ENCODE measurements around the gene CFAP99.

CFAP99 gene

DNA sequence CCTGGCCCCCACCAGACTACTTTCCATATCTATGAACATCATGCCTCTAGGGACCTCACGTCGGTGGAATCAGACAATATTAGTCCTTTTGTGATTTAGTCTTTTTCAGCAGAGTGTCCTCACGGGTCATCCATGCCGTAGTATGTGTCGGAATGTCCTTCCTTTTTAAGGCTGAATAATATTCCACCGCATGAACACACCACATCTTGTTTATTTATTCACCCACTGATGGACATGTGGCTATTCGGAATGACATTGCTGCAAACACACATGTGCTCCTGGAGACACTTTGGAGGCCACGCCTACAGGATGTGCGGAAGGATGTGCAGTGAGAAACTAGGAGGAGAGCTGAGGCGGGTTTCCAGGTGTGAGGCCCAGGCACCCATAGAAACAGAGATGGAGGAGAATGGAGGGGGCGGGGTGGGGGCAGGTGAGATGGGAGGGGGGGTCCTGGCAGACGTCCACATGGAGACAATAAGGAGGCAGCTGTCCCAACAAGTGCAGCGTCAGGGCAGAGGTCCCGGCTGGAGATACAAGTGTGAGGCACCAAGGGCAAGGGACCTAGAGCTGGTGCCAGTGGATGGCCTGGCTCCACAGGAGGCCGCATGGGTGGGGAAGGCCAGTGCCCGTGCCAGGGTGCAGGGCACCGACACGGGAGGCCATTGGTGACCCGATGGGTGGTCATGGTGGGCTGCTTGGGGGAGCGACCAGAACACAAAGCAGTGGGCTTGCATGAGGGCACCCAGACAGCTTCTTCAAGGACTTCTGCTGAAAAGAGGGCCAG is 21.0 kb upstream of the CFAP99 start:
- no peak for DNase-seq (ENCODE audit: low read depth)
- H3K4me3 ChIP-seq (ENCODE audit: low read depth, low read length), result no peak overlapping the region
- TF ChIP-seq, protein P1, sequence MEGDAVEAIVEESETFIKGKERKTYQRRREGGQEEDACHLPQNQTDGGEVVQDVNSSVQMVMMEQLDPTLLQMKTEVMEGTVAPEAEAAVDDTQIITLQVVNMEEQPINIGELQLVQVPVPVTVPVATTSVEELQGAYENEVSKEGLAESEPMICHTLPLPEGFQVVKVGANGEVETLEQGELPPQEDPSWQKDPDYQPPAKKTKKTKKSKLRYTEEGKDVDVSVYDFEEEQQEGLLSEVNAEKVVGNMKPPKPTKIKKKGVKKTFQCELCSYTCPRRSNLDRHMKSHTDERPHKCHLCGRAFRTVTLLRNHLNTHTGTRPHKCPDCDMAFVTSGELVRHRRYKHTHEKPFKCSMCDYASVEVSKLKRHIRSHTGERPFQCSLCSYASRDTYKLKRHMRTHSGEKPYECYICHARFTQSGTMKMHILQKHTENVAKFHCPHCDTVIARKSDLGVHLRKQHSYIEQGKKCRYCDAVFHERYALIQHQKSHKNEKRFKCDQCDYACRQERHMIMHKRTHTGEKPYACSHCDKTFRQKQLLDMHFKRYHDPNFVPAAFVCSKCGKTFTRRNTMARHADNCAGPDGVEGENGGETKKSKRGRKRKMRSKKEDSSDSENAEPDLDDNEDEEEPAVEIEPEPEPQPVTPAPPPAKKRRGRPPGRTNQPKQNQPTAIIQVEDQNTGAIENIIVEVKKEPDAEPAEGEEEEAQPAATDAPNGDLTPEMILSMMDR (IDR thresholded peaks at IDR 0.05; ENCODE audit: insufficient read depth, low read depth, low read length, missing control alignments), result no peak

DNA sequence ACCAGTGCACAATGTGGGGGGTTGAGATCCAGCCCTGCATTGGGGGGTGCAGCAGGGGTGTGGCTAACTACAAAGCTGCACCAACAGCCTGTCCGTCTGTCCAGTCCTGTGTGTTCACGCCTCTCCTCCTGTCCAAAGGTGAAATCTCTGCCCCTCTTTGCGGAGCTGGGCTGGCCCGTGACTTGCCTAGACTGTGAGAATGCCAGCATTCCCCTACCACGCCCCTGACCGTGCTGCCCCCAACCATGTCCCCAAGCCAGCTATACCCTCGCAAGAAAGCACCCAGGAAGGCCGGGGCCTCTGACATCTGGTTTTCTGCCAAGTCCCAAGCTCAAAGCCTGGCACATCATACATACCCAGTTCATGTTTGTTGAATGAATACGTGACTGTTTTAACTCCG is 19.5 kb upstream of the CFAP99 start:
- H3K4me3 ChIP-seq (ENCODE audit: low read depth, low read length), result no peak overlapping the region
- DNase-seq (ENCODE audit: low read depth), result no peak
- TF ChIP-seq, protein P1 (IDR thresholded peaks at IDR 0.05; ENCODE audit: insufficient read depth, low read depth, low read length, missing control alignments), result no peak

DNA sequence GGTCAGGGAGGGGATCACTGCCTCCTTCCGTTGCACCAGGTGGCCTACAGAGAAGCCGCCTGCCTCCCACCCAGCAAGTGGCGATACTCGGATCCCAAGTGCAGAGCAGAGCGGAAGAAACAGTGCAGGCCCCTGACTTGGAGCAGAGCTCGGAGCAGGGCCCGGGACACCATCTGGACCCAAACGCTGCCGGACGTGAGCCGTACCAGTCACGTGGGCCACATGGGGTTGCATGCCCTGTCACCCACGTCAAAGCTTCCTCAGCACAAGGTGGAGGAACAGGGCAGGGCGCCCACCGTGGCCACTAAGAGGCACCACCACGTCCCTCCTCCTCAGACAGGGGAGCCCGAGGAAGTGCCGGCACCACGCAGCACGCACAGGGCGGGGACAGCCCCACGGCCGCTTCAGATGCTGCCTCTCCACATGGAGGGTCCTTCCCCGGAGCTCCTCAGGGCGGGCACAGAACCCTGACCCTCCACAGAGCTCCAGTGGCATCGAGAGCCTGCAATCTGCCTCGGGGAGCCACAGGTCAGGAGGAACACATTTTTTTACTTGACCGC is 19.0 kb upstream of the CFAP99 start:
- no peak overlapping the region for H3K4me3 ChIP-seq (ENCODE audit: low read depth, low read length)
- TF ChIP-seq, protein P1 (IDR thresholded peaks at IDR 0.05; ENCODE audit: insufficient read depth, low read depth, low read length, missing control alignments), result no peak
- no peak for DNase-seq (ENCODE audit: low read depth)

DNA sequence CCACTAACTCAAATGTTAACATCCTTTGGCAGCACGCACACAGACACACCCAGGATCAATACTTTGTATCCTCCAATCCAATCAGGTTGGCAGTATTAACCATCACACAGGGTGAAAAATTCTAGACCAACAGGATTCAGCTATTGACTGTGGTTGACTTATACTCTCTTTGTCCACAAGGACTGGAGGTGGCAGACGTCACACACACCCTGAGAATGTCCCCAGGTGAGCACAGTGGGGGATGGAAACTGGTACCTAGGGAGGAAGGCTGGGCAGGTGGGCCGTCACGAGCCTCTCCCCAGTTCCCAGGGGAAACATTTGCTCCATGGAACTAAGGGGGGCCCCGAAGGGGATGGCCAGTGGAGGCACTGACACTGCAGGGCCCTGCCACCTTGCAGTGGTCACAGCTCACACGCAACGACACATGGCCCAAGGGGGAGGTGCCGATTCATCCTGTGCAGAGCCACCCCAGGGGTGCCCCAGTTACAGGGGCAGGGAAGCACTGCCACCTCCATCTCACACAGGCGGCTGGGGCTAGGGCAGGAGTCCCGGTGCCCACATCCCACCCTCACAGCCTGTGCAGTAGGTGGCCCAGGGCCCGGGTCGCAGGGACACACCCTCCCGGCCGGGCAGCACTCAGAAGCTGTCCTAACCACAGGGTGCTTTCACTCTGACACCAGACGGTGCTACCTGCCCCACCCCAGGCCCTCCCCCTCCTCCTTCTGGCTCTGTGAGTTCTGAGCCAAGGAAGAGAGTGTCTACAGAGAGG is 17.7 kb upstream of the CFAP99 start:
- no peak overlapping the region for H3K4me3 ChIP-seq (ENCODE audit: low read depth, low read length)
- TF ChIP-seq, protein P1 (IDR thresholded peaks at IDR 0.05; ENCODE audit: insufficient read depth, low read depth, low read length, missing control alignments), result no peak
- peak; percentile 36 for DNase-seq (ENCODE audit: low read depth)

DNA sequence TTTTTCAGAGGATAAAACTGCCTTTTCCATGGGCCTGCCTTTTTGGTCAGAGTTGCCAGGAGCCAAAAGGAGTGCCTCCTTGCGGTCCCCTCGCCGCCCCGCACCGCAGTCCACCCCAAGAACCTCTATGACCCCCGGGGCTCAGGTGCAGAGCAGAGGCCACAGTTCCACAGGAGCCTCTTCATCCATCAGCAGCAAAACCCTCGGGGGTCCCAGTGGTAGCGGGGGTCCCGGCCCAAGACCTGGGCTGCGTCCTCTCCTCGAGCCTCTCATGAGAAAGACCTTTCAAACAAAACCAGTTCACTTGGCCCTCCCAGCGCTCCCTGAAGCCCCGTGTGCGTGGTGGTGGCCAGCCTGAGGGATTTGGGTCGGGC is 17.2 kb upstream of the CFAP99 start:
- TF ChIP-seq, protein P1 (IDR thresholded peaks at IDR 0.05; ENCODE audit: insufficient read depth, low read depth, low read length, missing control alignments), result no peak
- no peak overlapping the region for H3K4me3 ChIP-seq (ENCODE audit: low read depth, low read length)
- DNase-seq (ENCODE audit: low read depth), result no peak

DNA sequence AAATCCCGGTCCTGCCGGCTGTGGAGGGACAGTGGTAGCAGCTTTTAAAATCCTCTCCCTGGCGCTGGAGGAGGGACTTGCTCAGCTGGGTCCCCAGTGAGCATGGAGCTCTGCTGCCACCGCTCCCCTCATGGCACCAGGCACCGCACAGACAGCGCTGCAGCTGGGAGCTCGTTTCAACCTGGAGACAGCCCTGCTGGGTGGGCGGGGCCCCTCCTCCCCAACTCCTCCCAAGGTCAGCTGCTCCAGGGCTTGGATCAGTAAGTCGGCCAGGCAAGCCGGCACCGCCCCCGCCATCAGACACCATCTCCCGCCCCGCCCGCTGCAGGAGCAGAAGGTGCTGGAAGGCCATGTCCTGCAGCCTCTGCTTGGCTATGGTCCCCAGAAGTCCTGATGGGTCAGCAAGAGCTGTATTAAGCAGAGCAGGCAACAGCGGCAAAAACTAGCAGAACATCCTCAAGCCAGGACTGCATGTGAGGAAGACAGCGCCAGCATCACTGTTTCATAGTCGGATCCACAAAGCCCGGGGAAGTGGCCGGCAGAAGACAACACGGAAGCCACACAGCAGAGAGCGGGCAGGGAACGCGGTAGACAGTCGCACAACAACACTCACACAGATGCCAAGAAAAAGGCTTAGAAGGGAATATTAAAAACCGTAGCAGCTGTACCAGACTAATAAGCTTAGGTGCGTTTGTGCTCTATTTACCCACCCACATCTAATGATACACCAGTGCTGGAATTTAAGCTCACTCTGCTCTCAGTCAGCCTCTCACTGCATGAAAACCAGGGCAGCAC is 16.5 kb upstream of the CFAP99 start:
- no peak overlapping the region for H3K4me3 ChIP-seq (ENCODE audit: low read depth, low read length)
- TF ChIP-seq, protein P1 (IDR thresholded peaks at IDR 0.05; ENCODE audit: insufficient read depth, low read depth, low read length, missing control alignments), result no peak
- no peak for DNase-seq (ENCODE audit: low read depth)
